PFSK-1 (cell line): ENCODE results near the gene TATDN3.

Experiments
- FOXP2 ChIP-seq: optimal IDR thresholded peaks from 2 replicates; pipeline ENCODE3; 2011; ENCODE audit warnings: borderline replicate concordance, control low read depth, inconsistent platforms; ENCODE audit not compliant: insufficient read depth; ENCODE audit errors: extremely low read length, extremely low read depth
- POLR2AphosphoS5 ChIP-seq: IDR thresholded peaks from 2 replicates; pipeline ENCODE4 v1.6.1; 2012; ENCODE audit warnings: low read depth, mild to moderate bottlenecking, control low read depth, low read length, moderate library complexity
- REST ChIP-seq, 2 experiments: IDR thresholded peaks; 2 replicates each; pipeline versions ENCODE4 v1.6.1 to v1.8.0; 2011 to 2012; ENCODE audit warnings: low read depth in 2 of 2, low read length in 2 of 2, control low read depth in 1 of 2, inconsistent platforms in 1 of 2, mild to moderate bottlenecking in 1 of 2, moderate library complexity in 1 of 2; ENCODE audit not compliant: insufficient read depth in 1 of 2
- SIN3A ChIP-seq: IDR thresholded peaks from 2 replicates; pipeline ENCODE4 v1.6.1; 2012; ENCODE audit warnings: mild to moderate bottlenecking, low read length, moderate library complexity, borderline replicate concordance; ENCODE audit not compliant: insufficient read depth
- TAF1 ChIP-seq: IDR thresholded peaks from 2 replicates; pipeline ENCODE4 v1.6.1; 2012; ENCODE audit warnings: low read length, control low read depth, borderline replicate concordance; ENCODE audit not compliant: insufficient read depth

The TATDN3 gene

GRCh38 chr1:212838145-212838544, 46.5 kb downstream of the TATDN3 start:
- no peak for TF ChIP-seq TAF1
- TF ChIP-seq SIN3A, result no peak
- no peak for TF ChIP-seq FOXP2
- TF ChIP-seq POLR2AphosphoS5, result no peak
- no peak for TF ChIP-seq REST (IDR thresholded peaks at IDR 0.05; ENCODE audit: insufficient read depth in 1 of 2, low read depth in 2 of 2, low read length in 2 of 2)

- TF ChIP-seq SIN3A (no peak), FOXP2 (no peak), REST (IDR thresholded peaks at IDR 0.05; ENCODE audit: insufficient read depth in 1 of 2, low read depth in 2 of 2, low read length in 2 of 2) (no peak), TAF1 (no peak), POLR2AphosphoS5 (no peak)
These were observed 55.9 kb downstream of the TATDN3 start, which contains the start of gene SPATA45 for GRCh38 chr1:212847549-212847948. Gene SPATA45, minus strand, starts transcription at chr1:212847649. Its CDS starts 11,500 bp downstream, at chr1:212836149.

GRCh38 chr1:212852105-212852688, 60.5 kb downstream of the TATDN3 start:
- TF ChIP-seq SIN3A, result no peak
- no peak for TF ChIP-seq POLR2AphosphoS5
- TF ChIP-seq TAF1, result no peak
- TF ChIP-seq REST (IDR thresholded peaks at IDR 0.05; ENCODE audit: insufficient read depth in 1 of 2, low read depth in 2 of 2, low read length in 2 of 2), result no peak
- TF ChIP-seq FOXP2, result no peak

GRCh38 chr1:212853658-212854057, 62.0 kb downstream of the TATDN3 start:
- TF ChIP-seq SIN3A, result no peak
- TF ChIP-seq REST (IDR thresholded peaks at IDR 0.05; ENCODE audit: insufficient read depth in 1 of 2, low read depth in 2 of 2, low read length in 2 of 2), result no peak
- TF ChIP-seq FOXP2, result no peak

GRCh38 chr1:212856755-212857154, 65.1 kb downstream of the TATDN3 start:
- TF ChIP-seq POLR2AphosphoS5 (no peak), SIN3A (no peak), FOXP2 (no peak), TAF1 (no peak), REST (IDR thresholded peaks at IDR 0.05; ENCODE audit: insufficient read depth in 1 of 2, low read depth in 2 of 2, low read length in 2 of 2) (no peak)
